ENCODE results near the gene SRI.

GRCh38 chr7:88167721-88168120 lies 52.1 kb downstream of the SRI start:
- TF ChIP-seq CTCF (IDR thresholded peaks at IDR 0.05; ENCODE audit: low read depth, low read length) (no peak), EZH2phosphoT487 (IDR thresholded peaks at IDR 0.05; ENCODE audit: low read depth) (no peak)
